Measurements from ENCODE around the gene SETD3. TPM values are rescaled to one million over a fixed set of nuclear protein-coding genes. Genes with fewer than 3 reads are reported as not detected.

Gene SETD3
- total RNA-seq, 4 donors from 2014 or later: 76.3 to 110 (median 96.6) TPM

DNA sequence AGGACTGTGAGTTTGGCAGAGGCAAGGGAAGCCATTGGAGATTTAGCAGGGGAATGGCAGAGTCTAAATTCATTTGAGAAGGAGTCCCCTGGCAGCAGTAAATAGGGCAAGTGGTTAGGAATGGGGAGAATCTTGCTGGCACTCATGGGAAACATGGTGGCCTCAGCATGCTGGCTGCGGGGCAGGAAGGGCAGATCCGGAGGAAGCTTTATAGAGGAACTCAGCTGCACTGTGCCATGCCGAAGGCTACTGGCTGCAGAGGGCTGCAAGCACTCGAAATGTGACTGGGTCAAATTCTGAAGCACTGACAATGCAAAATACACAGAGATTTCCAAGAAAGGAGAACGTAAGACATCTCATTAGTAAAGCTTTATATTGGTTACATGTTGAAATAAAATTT lies 24.4 kb upstream of the SETD3 start:
- TF ChIP-seq, protein P1, sequence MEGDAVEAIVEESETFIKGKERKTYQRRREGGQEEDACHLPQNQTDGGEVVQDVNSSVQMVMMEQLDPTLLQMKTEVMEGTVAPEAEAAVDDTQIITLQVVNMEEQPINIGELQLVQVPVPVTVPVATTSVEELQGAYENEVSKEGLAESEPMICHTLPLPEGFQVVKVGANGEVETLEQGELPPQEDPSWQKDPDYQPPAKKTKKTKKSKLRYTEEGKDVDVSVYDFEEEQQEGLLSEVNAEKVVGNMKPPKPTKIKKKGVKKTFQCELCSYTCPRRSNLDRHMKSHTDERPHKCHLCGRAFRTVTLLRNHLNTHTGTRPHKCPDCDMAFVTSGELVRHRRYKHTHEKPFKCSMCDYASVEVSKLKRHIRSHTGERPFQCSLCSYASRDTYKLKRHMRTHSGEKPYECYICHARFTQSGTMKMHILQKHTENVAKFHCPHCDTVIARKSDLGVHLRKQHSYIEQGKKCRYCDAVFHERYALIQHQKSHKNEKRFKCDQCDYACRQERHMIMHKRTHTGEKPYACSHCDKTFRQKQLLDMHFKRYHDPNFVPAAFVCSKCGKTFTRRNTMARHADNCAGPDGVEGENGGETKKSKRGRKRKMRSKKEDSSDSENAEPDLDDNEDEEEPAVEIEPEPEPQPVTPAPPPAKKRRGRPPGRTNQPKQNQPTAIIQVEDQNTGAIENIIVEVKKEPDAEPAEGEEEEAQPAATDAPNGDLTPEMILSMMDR (IDR thresholded peaks at IDR 0.05; ENCODE audit: low read depth): no peak

DNA sequence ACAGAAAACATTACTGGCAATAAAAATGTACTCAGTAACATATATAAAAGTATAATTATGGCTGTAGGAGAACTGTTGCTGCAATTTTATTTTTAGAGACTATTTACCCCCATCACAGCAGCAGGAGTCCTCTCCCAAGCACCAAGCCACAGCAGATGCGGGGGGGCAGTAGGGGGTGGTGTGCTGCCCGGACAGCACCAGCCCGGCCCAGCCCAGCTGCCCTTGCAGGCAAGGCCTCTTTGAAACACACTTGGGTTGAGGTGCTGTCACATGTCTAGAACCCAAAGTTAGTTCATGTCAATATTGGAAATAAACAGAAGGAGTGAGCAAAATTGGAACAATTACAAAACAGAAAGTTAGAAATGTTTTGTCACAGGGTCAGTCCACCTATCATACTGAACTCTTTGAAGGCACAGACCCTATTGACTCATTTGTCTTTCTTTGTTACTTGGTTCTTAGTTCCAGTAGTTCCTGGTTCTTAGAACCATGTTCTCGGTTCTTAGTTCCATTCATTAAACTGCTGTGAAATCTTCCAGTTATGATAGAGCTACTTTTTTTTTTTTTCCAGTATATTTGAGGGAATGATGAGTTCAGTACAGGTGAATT lies 23.3 kb upstream of the SETD3 start:
- TF ChIP-seq, protein P1 (IDR thresholded peaks at IDR 0.05; ENCODE audit: low read depth): no peak

DNA sequence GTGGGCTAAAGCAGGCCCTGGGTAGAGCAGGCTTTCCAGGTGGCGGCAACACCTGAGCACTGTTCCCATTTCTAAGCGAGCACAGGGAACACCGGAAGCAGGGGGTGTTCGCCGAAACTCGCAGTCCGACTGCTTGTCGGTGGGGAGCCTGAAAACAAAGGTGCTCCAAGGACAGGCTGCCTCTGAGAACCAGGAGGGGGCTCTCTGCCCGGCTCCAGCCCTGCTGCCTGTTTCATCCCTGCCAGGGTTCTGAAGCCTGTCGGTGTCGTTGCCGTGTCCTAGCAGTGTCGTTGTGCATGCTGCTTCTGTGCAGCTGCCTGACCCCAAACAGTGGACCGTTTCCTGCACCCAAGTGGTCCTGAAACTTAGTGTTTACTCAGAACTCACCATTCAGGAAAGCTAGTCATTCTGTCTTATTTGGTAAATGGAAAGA lies 22.3 kb upstream of the SETD3 start:
- TF ChIP-seq, protein P1 (IDR thresholded peaks at IDR 0.05; ENCODE audit: low read depth): no peak

DNA sequence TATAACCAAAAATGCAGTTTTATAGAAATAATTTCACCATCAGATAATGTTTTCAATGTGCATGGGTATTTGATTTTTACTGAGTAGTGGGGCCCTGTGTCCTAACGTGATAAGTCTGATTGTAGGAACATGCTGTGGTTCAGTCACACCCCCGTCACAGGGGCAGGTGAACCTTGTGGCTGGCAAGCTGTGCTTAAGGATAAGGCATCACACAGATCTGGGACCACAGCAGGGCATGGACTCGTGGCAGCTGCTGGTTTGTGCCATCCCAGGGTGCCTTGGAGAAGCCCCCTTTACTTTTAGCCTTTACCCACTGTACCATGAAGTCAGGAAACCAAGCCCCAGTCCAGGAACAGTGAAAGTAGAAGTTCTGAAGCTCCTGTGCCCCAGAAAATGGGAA lies 17.2 kb upstream of the SETD3 start:
- TF ChIP-seq, protein P1 (IDR thresholded peaks at IDR 0.05; ENCODE audit: low read depth): no peak

DNA sequence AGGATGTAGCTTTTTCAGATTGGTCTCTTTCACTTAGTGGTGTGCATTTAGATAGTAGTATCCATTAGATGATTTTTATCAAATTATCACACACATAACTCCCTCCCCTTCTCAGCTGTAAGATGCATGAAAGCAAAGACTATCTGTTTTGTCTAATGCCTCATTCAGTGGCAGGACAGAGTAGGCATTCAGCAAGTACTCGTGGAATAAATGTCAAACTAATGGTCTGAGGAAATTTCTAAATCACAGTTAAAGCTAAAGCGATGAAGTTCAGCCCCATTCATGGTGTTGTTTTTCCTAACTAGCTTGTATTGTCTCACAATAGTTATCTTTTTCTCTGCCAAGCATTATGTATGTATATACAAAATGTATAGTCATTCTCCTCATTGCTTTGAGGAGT lies 16.7 kb upstream of the SETD3 start:
- TF ChIP-seq, protein P1 (IDR thresholded peaks at IDR 0.05; ENCODE audit: low read depth): no peak

DNA sequence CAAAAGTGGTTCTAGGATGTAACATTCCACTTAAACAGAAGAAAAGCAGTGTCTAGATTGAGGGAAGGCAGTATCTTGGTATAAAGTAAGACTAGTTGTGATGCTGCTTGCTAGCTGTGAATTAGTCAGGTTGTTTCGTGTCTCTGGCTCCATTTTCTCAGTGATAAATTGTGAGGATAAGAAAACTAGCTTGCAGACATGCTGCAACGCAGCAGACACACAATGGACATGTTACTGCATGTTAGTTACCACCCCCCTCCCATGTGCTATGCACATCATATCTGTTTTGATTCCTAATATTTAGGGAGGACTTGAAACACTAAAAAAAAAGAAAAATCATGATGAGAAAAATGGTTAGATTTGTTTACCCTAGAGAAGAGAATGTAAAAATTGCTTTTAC lies 3.4 kb upstream of the SETD3 start:
- TF ChIP-seq, protein P1 (IDR thresholded peaks at IDR 0.05; ENCODE audit: low read depth): no peak

DNA sequence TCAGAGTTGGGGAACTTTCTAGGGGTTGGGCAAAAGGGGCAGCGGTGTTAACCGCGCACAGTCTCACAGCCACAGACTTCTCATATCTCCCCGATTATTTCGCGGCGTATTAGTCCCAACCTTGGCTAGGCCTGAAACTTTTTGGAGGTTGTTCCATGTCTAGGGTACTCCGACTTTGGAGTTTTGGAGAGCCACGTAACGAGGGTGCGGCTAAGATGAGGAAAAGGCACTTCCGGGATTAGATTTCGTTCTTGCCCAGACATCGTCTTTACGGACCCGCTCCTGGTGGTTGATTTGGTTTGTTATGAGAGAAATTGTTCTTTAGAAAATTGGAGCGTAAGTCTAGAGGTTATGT lies 1.1 kb upstream of the SETD3 start:
- TF ChIP-seq, protein P1 (IDR thresholded peaks at IDR 0.05; ENCODE audit: low read depth): no peak
